Measurements from ENCODE around the gene NMB.

- no peak for TF ChIP-seq POLR2AphosphoS5 (IDR thresholded peaks at IDR 0.05; ENCODE audit: low read depth, low read length)
- TF ChIP-seq POLR2A (IDR thresholded peaks at IDR 0.05; ENCODE audit: low read depth, low read length): no peak
Measured at GRCh38 chr15:84697236-84697990, 39.4 kb upstream of the NMB start.
